ENCODE data around the gene SPNS1. TPM values are rescaled to one million over a fixed set of nuclear protein-coding genes. Genes with fewer than 3 reads are reported as not detected.

Gene SPNS1
- total RNA-seq, 5 donors from 2014 or later (not counting 1 experiment from before 2014, with no cell fraction given), result 28.2 to 53.2 (median 47.7) TPM

DNA sequence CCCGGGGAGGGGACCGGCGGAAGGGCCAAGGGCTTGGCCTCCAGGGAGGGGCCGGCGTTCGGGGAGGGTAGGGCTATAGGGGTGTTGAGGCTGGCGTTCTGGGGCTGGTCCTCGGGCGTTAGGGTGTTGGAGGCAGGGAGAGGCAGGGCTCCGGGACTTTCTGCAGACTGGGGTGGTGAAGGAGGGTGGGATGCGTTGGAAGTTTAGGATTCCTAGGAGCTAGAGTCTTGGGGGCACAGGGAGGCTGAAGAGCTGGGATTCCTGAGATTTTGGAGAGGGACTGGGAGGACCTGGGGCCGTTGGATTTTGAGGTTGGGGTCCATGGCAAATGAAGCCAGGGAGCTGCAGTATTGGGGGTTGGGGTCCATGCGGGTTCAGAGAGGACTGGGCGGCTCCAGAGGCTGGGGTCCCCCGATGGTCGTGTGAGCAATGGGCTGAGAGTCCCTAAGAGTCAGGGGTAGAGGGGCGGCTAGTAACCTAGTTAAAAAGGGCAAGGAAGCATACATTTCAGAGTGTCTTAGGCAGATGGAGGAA is 23.1 kb upstream of the SPNS1 start:
- DNase-seq, result peak in 1 of 35 experiments; percentile 4
- CTCF ChIA-PET, result interaction anchor here in 1 of 2 donors (0.5 kb wide), 1 partner anchor 728 kb away, joined by 4 read pairs; no protein-coding TSS in a partner anchor
- no peaks in the 10 kb centered on the region for H3K27me3 Mint-ChIP-seq
- H3K9me3 Mint-ChIP-seq, result no peaks in the 10 kb centered on the region
- H3K27ac Mint-ChIP-seq, result peak overlapping the region; percentile 66 to 84
- POLR2A ChIA-PET, result no interaction called here
- no peak overlapping the region for H3K27ac ChIP-seq (ENCODE audit: low read length)
- H3K36me3 Mint-ChIP-seq, result peaks cover 22% of the 10 kb centered on the region
- H3K4me1 ChIP-seq (ENCODE audit: control insufficient read depth in 1 of 2, extremely low read depth in 1 of 2, insufficient read depth in 2 of 2, low read length in 2 of 2), result peaks cover 10 to 32% of the 10 kb centered on the region in 2 experiments
- H3K4me3 Mint-ChIP-seq, result peak overlapping the region; percentile 92 to 96 (median 96)
- ATAC-seq (replicated peaks in 1 of 4), result no peak
- H3K9me3 ChIP-seq, result no peaks in the 10 kb centered on the region
- peak overlapping the region; percentile 73 to 74 for H3K4me3 ChIP-seq (ENCODE audit: control insufficient read depth in 1 of 2, extremely low read depth in 1 of 2, low read length in 1 of 2)
- H3K36me3 ChIP-seq (ENCODE audit: control insufficient read depth in 2 of 2, extremely low read depth in 1 of 2, insufficient read depth in 1 of 2, low read length in 1 of 2), result peaks cover 6 to 41% of the 10 kb centered on the region in 2 donors
- no peaks in the 10 kb centered on the region for H3K27me3 ChIP-seq (replicated peaks in 1 of 2; ENCODE audit: control insufficient read depth in 2 of 2, extremely low read depth in 1 of 2, insufficient read depth in 2 of 2, low read length in 1 of 2)
- H3K4me1 Mint-ChIP-seq, result peaks cover 32 to 36% (median 33%) of the 10 kb centered on the region in 3 donors
- 2% methylated on average over 16 of the region's 17 CpGs for WGBS (ENCODE audit: insufficient coverage)

GRCh38 chr16:28958216-28958615 is 16.4 kb upstream of the SPNS1 start:
- no peaks in the 10 kb centered on the region for H3K27me3 Mint-ChIP-seq
- no peaks in the 10 kb centered on the region for H3K9me3 Mint-ChIP-seq
- ATAC-seq (replicated peaks in 1 of 4) (no peak), DNase-seq (no peak)
- ChIA-PET POLR2A (no interaction called here), CTCF (no interaction called here)
- H3K9me3 ChIP-seq, result no peaks in the 10 kb centered on the region
- H3K27me3 ChIP-seq (replicated peaks in 1 of 2; ENCODE audit: control insufficient read depth in 2 of 2, extremely low read depth in 1 of 2, insufficient read depth in 2 of 2, low read length in 1 of 2), result no peaks in the 10 kb centered on the region
- peaks cover 0 to 8% of the 10 kb centered on the region in 2 experiments for H3K4me1 ChIP-seq (ENCODE audit: control insufficient read depth in 1 of 2, extremely low read depth in 1 of 2, insufficient read depth in 2 of 2, low read length in 2 of 2)
- H3K4me3 ChIP-seq (ENCODE audit: control insufficient read depth in 1 of 2, extremely low read depth in 1 of 2, low read length in 1 of 2), result no peak overlapping the region
- H3K27ac Mint-ChIP-seq, result no peak overlapping the region
- no peak overlapping the region for H3K4me3 Mint-ChIP-seq
- H3K4me1 Mint-ChIP-seq, result peaks cover 11 to 16% (median 11%) of the 10 kb centered on the region in 3 donors
- no peak overlapping the region for H3K27ac ChIP-seq (ENCODE audit: low read length)
- peaks cover 54% of the 10 kb centered on the region for H3K36me3 Mint-ChIP-seq
- WGBS (ENCODE audit: insufficient coverage), result 100% methylated on average over 1 of the region's 9 CpGs
- peaks cover 24 to 90% of the 10 kb centered on the region in 2 donors for H3K36me3 ChIP-seq (ENCODE audit: control insufficient read depth in 2 of 2, extremely low read depth in 1 of 2, insufficient read depth in 1 of 2, low read length in 1 of 2)

- WGBS (ENCODE audit: insufficient coverage), result 100% methylated on average over 3 of the region's 6 CpGs
Measured at GRCh38 chr16:28958836-28959235, 15.7 kb upstream of the SPNS1 start.

DNA sequence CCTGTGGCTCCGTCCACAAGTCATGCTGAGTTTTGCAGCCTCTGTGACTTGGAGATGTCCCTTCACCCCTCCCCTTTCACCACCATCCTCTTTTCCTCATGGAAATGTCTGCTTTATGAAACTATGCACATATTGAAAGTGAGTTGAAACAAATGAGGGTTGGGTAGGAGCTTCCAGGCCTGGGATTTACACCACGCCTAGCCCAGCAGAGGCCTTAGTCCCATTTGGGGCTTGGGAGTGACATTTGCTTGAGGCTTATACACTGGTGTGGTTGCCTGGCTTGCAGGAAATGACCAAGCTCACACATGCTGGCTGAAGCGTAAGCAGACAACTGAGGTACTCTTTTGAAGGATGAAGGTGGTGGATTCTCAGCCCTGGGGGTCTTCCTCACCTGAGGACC is 10.5 kb upstream of the SPNS1 start:
- H3K27me3 Mint-ChIP-seq, result no peaks in the 10 kb centered on the region
- H3K27me3 ChIP-seq (replicated peaks in 1 of 2; ENCODE audit: control insufficient read depth in 2 of 2, extremely low read depth in 1 of 2, insufficient read depth in 2 of 2, low read length in 1 of 2), result no peaks in the 10 kb centered on the region
- no peaks in the 10 kb centered on the region for H3K9me3 Mint-ChIP-seq
- no peak overlapping the region for H3K27ac ChIP-seq (ENCODE audit: low read length)
- H3K36me3 ChIP-seq (ENCODE audit: control insufficient read depth in 2 of 2, extremely low read depth in 1 of 2, insufficient read depth in 1 of 2, low read length in 1 of 2), result peaks cover 18 to 57% of the 10 kb centered on the region in 2 donors
- no peaks in the 10 kb centered on the region for H3K4me1 Mint-ChIP-seq
- H3K4me1 ChIP-seq (ENCODE audit: control insufficient read depth in 1 of 2, extremely low read depth in 1 of 2, insufficient read depth in 2 of 2, low read length in 2 of 2), result no peaks in the 10 kb centered on the region
- H3K27ac Mint-ChIP-seq, result no peak overlapping the region
- H3K4me3 ChIP-seq (ENCODE audit: control insufficient read depth in 1 of 2, extremely low read depth in 1 of 2, low read length in 1 of 2), result no peak overlapping the region
- POLR2A ChIA-PET, result interaction anchor here in 1 of 2 donors (0.9 kb wide), 1 partner anchor 10 kb away, joined by 4 read pairs; no protein-coding TSS in a partner anchor
- no peak overlapping the region for H3K4me3 Mint-ChIP-seq
- DNase-seq, result no peak
- CTCF ChIA-PET, result no interaction called here
- no peak for ATAC-seq (replicated peaks in 1 of 4)
- no peaks in the 10 kb centered on the region for H3K9me3 ChIP-seq
- 94% methylated on average over 2 of the region's 3 CpGs for WGBS (ENCODE audit: insufficient coverage)
- H3K36me3 Mint-ChIP-seq, result peaks cover 52% of the 10 kb centered on the region

More at GRCh38 chr16:28958836-28959235, 15.7 kb upstream of the SPNS1 start:
- Mint-ChIP-seq H3K27me3 (no peaks in the 10 kb centered on the region), H3K36me3 (peaks cover 56% of the 10 kb centered on the region), H3K9me3 (no peaks in the 10 kb centered on the region), H3K4me3 (no peak overlapping the region), H3K4me1 (peaks cover 7 to 11% (median 9%) of the 10 kb centered on the region in 3 donors), H3K27ac (no peak overlapping the region)
- CTCF ChIA-PET, result no interaction called here
- DNase-seq (no peak), ATAC-seq (replicated peaks in 1 of 4) (no peak)
- POLR2A ChIA-PET, result no interaction called here
- Histone ChIP-seq H3K27me3 (replicated peaks in 1 of 2; ENCODE audit: control insufficient read depth in 2 of 2, extremely low read depth in 1 of 2, insufficient read depth in 2 of 2, low read length in 1 of 2) (no peaks in the 10 kb centered on the region), H3K9me3 (no peaks in the 10 kb centered on the region), H3K4me1 (ENCODE audit: control insufficient read depth in 1 of 2, extremely low read depth in 1 of 2, insufficient read depth in 2 of 2, low read length in 2 of 2) (peaks cover 0 to 4% of the 10 kb centered on the region in 2 experiments), H3K27ac (ENCODE audit: low read length) (no peak overlapping the region), H3K36me3 (ENCODE audit: control insufficient read depth in 2 of 2, extremely low read depth in 1 of 2, insufficient read depth in 1 of 2, low read length in 1 of 2) (peaks cover 24 to 91% of the 10 kb centered on the region in 2 donors), H3K4me3 (ENCODE audit: control insufficient read depth in 1 of 2, extremely low read depth in 1 of 2, low read length in 1 of 2) (no peak overlapping the region)

DNA sequence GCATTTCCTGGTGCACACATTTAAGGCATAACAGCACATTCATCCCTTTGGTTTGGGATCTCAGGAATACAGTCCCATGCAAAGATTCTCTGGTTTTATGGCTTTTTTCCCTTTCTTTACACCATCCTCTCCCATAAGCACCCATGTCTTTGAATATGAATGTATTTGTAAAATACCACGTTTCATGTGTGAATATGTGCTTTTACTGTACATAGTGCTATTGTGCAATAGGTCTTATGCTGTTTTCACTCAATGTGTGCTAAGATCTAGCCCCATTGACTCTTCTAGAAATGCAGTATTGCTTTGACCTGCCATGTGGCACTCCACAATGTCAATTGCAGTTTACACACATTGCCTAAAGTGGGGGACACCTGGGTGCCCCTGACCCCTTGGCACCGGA is 10.1 kb upstream of the SPNS1 start:
- H3K4me1 Mint-ChIP-seq, result no peaks in the 10 kb centered on the region
- POLR2A ChIA-PET, result interaction anchor here in 1 of 2 donors (0.9 kb wide), 1 partner anchor 9 kb away, joined by 4 read pairs; no protein-coding TSS in a partner anchor
- 100% methylated on average over 1 of the region's 2 CpGs for WGBS (ENCODE audit: insufficient coverage)
- DNase-seq (no peak), ATAC-seq (replicated peaks in 1 of 4) (no peak)
- CTCF ChIA-PET, result no interaction called here
- no peak overlapping the region for H3K4me3 Mint-ChIP-seq
- peaks cover 49% of the 10 kb centered on the region for H3K36me3 Mint-ChIP-seq
- H3K9me3 ChIP-seq, result no peaks in the 10 kb centered on the region
- H3K9me3 Mint-ChIP-seq, result no peaks in the 10 kb centered on the region
- H3K27me3 ChIP-seq (replicated peaks in 1 of 2; ENCODE audit: control insufficient read depth in 2 of 2, extremely low read depth in 1 of 2, insufficient read depth in 2 of 2, low read length in 1 of 2), result no peaks in the 10 kb centered on the region
- H3K27ac ChIP-seq (ENCODE audit: low read length), result no peak overlapping the region
- H3K27me3 Mint-ChIP-seq, result no peaks in the 10 kb centered on the region
- no peaks in the 10 kb centered on the region for H3K4me1 ChIP-seq (ENCODE audit: control insufficient read depth in 1 of 2, extremely low read depth in 1 of 2, insufficient read depth in 2 of 2, low read length in 2 of 2)
- no peak overlapping the region for H3K4me3 ChIP-seq (ENCODE audit: control insufficient read depth in 1 of 2, extremely low read depth in 1 of 2, low read length in 1 of 2)
- no peak overlapping the region for H3K27ac Mint-ChIP-seq
- peaks cover 18 to 52% of the 10 kb centered on the region in 2 donors for H3K36me3 ChIP-seq (ENCODE audit: control insufficient read depth in 2 of 2, extremely low read depth in 1 of 2, insufficient read depth in 1 of 2, low read length in 1 of 2)

GRCh38 chr16:28967156-28967555 is 7.4 kb upstream of the SPNS1 start:
- CTCF ChIA-PET, result no interaction called here
- no peak for ATAC-seq (replicated peaks in 1 of 4)
- H3K36me3 Mint-ChIP-seq, result peaks cover 31% of the 10 kb centered on the region

More at GRCh38 chr16:28967156-28967555, 7.4 kb upstream of the SPNS1 start:
- Histone ChIP-seq H3K4me3 (ENCODE audit: control insufficient read depth in 1 of 2, extremely low read depth in 1 of 2, low read length in 1 of 2) (no peak overlapping the region), H3K27ac (ENCODE audit: low read length) (no peak overlapping the region), H3K9me3 (no peaks in the 10 kb centered on the region), H3K27me3 (replicated peaks in 1 of 2; ENCODE audit: control insufficient read depth in 2 of 2, extremely low read depth in 1 of 2, insufficient read depth in 2 of 2, low read length in 1 of 2) (no peaks in the 10 kb centered on the region), H3K4me1 (ENCODE audit: control insufficient read depth in 1 of 2, extremely low read depth in 1 of 2, insufficient read depth in 2 of 2, low read length in 2 of 2) (no peaks in the 10 kb centered on the region), H3K36me3 (ENCODE audit: control insufficient read depth in 2 of 2, extremely low read depth in 1 of 2, insufficient read depth in 1 of 2, low read length in 1 of 2) (peaks cover 13 to 32% of the 10 kb centered on the region in 2 donors)
- no peak for DNase-seq
- Mint-ChIP-seq H3K27me3 (no peaks in the 10 kb centered on the region), H3K9me3 (no peaks in the 10 kb centered on the region), H3K4me1 (no peaks in the 10 kb centered on the region), H3K27ac (no peak overlapping the region), H3K4me3 (no peak overlapping the region)
- WGBS (ENCODE audit: insufficient coverage), result no CpG with 5 or more reads among the region's 4 CpGs
- POLR2A ChIA-PET, result interaction anchor here in 1 of 2 donors (0.6 kb wide), 1 partner anchor 876 kb away, joined by 3 read pairs; no protein-coding TSS in a partner anchor

Measured in T-cell (primary cell).